Uterus (tissue), 4 donors: ENCODE data around the gene RPL22. TPM values are rescaled to one million over a fixed set of nuclear protein-coding genes. Genes with fewer than 3 reads are reported as not detected.

Experiments used
- DNase-seq, 2 donors: peaks; one replicate each; pipeline ENCODE4 v3.0.0-alpha.2; 2019 to 2020
- H3K27ac ChIP-seq, 2 donors: fragments of 200-600 bp; sonication (generic); 1 replicate in 1 of 2; 2 replicates in 1 of 2; pipeline ENCODE4 v1.5.1; 2016 to 2018
- H3K27me3 ChIP-seq, 2 donors: fragments of 200-600 bp; sonication (generic); one replicate each; pipeline ENCODE4 v1.5.1; 2018 to 2019; ENCODE audit warnings: control low read depth in 1 of 2
- H3K36me3 ChIP-seq, 2 donors: fragments of 200-600 bp; sonication (generic); one replicate each; pipeline ENCODE4 v1.5.1; 2019; ENCODE audit warnings: control low read depth in 1 of 2
- H3K4me1 ChIP-seq, 2 donors: fragments of 200-600 bp; sonication (generic); one replicate each; pipeline ENCODE4 v1.5.1; 2018 to 2019; ENCODE audit warnings: control low read depth in 1 of 2
- H3K4me3 ChIP-seq, 2 donors: fragments of 200-600 bp; sonication (generic); 1 replicate in 1 of 2; 2 replicates in 1 of 2; pipeline ENCODE4 v1.5.1; 2018 to 2019; ENCODE audit warnings: mild to moderate bottlenecking in 1 of 2
- H3K9me3 ChIP-seq, 2 donors: fragments of 200-600 bp; sonication (generic); one replicate each; pipeline ENCODE4 v1.5.1; 2019; ENCODE audit warnings: control low read depth in 1 of 2
- POLR2A ChIP-seq, 2 donors: fragments of 450-650 bp; IDR thresholded peaks; one replicate each; pipeline ENCODE4 v1.6.1; 2016; ENCODE audit warnings: antibody characterized with exemption in 2 of 2, mild to moderate bottlenecking in 1 of 2, moderate library complexity in 1 of 2
- intact Hi-C: fragments of 100-400 bp; cut with DNase I; formaldehyde crosslinking; loops from one replicate; pipeline ENCODE4 v1.15.1; 2023; ENCODE audit warnings: low total_unique reads
- total RNA-seq, 4 donors: library from RNA; depleted of rRNA in 3 of 4; stranded (reverse); fragments of >200 nt in 3 of 4; gene quantifications; one replicate each; pipeline versions ENCODE4 v1.1.0 to v1.2.4, GENCODE V29; 2014 to 2023
- TF ChIP-seq, protein P1 (sequence below), 4 experiments: fragments of 200-600 bp in 2 of 4; fragments of 450-650 bp in 2 of 4; sonication (generic) in 2 of 4; IDR thresholded peaks; one replicate each; pipeline ENCODE4 v1.5.1; 2016 to 2019; ENCODE audit warnings: antibody characterized with exemption in 4 of 4, mild to moderate bottlenecking in 2 of 4, moderate library complexity in 1 of 4
- donor health status: DM: yes; HTN: yes; CAD: no.

RPL22 gene
- total RNA-seq, 4 donors from 2014 or later, result 140 to 543 (median 252) TPM

DNA sequence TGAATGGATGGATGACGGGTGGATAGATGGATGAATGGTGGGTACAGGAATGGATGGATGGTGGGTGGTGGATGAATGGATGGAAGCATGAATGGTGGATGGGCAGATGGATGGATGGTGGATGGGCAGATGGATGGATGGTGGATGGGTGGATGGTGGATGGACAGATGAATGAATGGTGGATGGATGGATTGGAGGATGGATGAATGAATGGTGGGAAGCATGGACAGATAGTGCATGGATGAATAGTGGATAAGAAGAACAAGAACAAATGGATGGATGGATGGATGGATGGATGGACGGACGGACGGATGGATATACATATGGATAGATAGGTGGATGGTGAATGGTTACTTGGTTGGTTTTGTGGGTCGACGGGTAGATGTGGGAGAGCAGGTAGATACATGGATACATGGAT, 24.0 kb downstream of the RPL22 start:
- TF ChIP-seq, protein P1, sequence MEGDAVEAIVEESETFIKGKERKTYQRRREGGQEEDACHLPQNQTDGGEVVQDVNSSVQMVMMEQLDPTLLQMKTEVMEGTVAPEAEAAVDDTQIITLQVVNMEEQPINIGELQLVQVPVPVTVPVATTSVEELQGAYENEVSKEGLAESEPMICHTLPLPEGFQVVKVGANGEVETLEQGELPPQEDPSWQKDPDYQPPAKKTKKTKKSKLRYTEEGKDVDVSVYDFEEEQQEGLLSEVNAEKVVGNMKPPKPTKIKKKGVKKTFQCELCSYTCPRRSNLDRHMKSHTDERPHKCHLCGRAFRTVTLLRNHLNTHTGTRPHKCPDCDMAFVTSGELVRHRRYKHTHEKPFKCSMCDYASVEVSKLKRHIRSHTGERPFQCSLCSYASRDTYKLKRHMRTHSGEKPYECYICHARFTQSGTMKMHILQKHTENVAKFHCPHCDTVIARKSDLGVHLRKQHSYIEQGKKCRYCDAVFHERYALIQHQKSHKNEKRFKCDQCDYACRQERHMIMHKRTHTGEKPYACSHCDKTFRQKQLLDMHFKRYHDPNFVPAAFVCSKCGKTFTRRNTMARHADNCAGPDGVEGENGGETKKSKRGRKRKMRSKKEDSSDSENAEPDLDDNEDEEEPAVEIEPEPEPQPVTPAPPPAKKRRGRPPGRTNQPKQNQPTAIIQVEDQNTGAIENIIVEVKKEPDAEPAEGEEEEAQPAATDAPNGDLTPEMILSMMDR (IDR thresholded peaks at IDR 0.05), result no peak
- no peak for TF ChIP-seq POLR2A (IDR thresholded peaks at IDR 0.05)
- intact Hi-C loops, result no loop called here
- Histone ChIP-seq H3K27me3 (peaks cover 7 to 25% of the 10 kb centered on the region in 2 donors), H3K27ac (no peak overlapping the region), H3K4me1 (peaks cover 0 to 19% of the 10 kb centered on the region in 2 donors), H3K4me3 (no peak overlapping the region), H3K36me3 (no peaks in the 10 kb centered on the region), H3K9me3 (no peaks in the 10 kb centered on the region)
- no peak for DNase-seq

DNA sequence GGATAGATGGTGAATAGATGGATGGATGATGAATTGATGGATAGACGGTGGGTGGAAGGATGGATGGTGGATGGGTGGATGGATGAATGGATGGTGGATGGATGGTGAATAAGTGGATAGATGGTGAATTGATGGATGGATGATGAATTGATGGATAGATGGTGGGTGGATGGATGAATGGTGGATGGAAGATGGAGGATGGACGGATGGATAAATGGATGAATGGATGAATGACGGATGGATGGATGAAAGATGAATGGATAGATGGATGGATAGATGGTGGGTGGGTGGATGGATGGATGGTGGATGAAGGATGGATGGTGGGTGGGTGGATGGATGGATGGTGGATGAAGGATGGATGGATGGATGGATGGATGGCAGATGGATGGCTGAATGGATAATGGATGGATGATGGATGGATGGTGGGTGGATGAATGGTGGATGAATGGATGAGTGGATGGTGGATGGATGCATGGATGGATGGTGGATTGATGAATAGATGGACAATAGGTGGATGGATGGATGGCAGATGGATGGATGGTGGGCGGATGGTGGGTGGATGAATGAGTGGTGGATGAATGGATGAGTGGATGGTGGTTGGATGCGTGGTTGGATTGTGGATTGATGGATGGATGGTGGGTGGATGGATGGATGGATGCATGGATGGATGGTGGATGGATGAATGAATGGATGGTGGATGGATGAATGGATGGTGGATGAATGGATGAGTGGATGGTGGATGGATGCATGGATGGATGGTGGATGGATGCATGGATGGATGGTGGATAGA, 24.6 kb downstream of the RPL22 start:
- Histone ChIP-seq H3K27ac (no peak overlapping the region), H3K4me1 (peaks cover 0 to 13% of the 10 kb centered on the region in 2 donors), H3K36me3 (no peaks in the 10 kb centered on the region), H3K27me3 (peaks cover 7 to 25% of the 10 kb centered on the region in 2 donors), H3K9me3 (no peaks in the 10 kb centered on the region), H3K4me3 (no peak overlapping the region)
- TF ChIP-seq POLR2A (IDR thresholded peaks at IDR 0.05), result no peak
- TF ChIP-seq, protein P1 (IDR thresholded peaks at IDR 0.05), result no peak
- intact Hi-C loops, result no loop called here
- DNase-seq, result no peak

DNA sequence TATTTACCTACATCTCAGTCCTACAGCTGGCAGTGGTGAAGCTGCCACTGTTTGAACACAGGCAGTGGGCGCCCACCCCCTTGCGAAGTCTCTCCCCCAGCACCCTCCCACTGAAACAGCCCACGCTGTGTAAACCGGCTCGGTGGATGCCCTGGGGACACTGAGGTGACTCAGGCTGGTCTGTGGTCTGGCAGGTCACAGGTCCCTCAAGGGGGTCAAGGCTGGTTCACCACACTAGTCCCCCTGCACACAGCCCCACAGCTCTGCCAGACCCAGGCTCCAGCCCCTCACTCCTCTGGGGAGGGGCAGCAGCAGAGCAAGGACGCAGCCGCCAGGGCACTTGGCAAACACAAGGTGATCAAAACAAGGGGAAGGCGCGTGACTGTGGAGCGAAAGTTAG, 26.8 kb downstream of the RPL22 start:
- TF ChIP-seq, protein P1 (IDR thresholded peaks at IDR 0.05), result no peak
- TF ChIP-seq POLR2A (IDR thresholded peaks at IDR 0.05), result no peak
- Histone ChIP-seq H3K36me3 (no peaks in the 10 kb centered on the region), H3K9me3 (no peaks in the 10 kb centered on the region), H3K27ac (no peak overlapping the region), H3K4me3 (no peak overlapping the region), H3K27me3 (peaks cover under 1 to 10% of the 10 kb centered on the region in 2 donors), H3K4me1 (no peaks in the 10 kb centered on the region)
- DNase-seq, result no peak
- intact Hi-C loops, result no loop called here

DNA sequence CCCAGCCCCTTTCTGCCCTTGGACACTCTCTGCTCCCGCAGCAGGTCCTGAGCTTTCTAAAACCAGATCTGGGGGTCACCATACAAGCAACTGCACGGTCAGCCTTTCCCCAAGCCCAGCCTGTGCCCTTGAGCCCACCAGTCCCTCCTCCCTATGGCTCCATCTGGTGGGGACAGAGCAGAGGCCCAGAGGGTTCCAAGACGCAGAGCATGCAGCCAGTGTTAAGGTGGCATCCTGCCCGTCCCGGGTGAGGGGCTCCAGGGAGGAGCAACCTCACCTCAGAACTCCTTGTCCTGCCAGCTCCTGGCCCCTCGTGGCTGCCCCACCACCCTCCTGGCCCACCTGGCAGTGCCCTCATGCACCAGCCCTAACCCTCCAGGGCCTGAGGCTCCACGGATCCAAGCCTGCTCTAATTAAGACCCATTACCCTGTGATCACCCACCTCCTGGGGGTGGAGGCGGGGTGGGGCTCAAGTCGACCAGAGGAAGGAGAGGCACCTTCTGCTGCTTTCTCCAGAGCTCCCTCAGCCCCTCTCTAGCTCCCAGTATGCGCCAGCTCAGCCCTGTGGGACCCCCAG, 27.8 kb downstream of the RPL22 start:
- no peak overlapping the region for H3K27ac ChIP-seq
- H3K4me1 ChIP-seq, result no peaks in the 10 kb centered on the region
- H3K27me3 ChIP-seq, result peaks cover 0 to 4% of the 10 kb centered on the region in 2 donors
- H3K9me3 ChIP-seq, result no peaks in the 10 kb centered on the region
- DNase-seq, result no peak
- no peaks in the 10 kb centered on the region for H3K36me3 ChIP-seq
- TF ChIP-seq POLR2A (IDR thresholded peaks at IDR 0.05), result no peak
- TF ChIP-seq, protein P1 (IDR thresholded peaks at IDR 0.05), result no peak
- no peak overlapping the region for H3K4me3 ChIP-seq
- intact Hi-C loops, result no loop called here

DNA sequence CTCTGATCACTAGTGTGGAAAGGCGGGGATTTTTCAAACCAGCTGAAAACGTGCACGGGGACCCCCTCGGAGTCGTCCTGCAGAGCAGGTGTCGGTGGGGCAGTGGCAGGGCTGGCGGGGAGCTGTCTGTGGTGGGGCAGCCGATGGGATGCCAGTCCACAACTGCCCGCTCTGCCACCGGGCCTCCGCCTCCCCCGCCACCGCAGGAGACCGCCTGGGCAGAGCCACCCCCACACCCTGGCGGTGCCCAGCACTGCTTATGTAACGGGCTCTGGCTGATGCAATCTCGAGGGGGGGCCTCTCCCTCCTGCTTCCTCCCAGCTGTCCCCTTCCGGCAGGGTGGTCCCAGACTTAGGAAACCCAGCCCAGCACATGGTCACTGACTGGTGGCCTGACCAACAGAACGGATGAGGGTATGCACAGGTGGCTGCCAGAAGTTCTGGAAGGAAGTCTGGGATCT, 28.6 kb downstream of the RPL22 start:
- Histone ChIP-seq H3K4me3 (no peak overlapping the region), H3K9me3 (no peaks in the 10 kb centered on the region), H3K27ac (no peak overlapping the region), H3K4me1 (no peaks in the 10 kb centered on the region), H3K27me3 (no peaks in the 10 kb centered on the region), H3K36me3 (no peaks in the 10 kb centered on the region)
- DNase-seq, result no peak
- TF ChIP-seq, protein P1 (IDR thresholded peaks at IDR 0.05), result no peak
- TF ChIP-seq POLR2A (IDR thresholded peaks at IDR 0.05), result no peak
- intact Hi-C loops, result no loop called here
